HepG2 (cell line): ENCODE data around the gene CYB5A. TPM values are rescaled to one million over a fixed set of nuclear protein-coding genes. Genes with fewer than 3 reads are reported as not detected.
A peak's percentile ranks its signal among the peaks of the same experiment; 100 is the strongest.

ENCODE experiments used
- ERF ChIP-seq: IDR thresholded peaks from 2 replicates; pipeline ENCODE4 v1.6.1; 2018; ENCODE audit warnings: missing biosample characterization, missing genetic modification reagents
- PBX2 ChIP-seq: IDR thresholded peaks from 2 replicates; pipeline ENCODE4 v1.6.1; 2016; ENCODE audit warnings: control low read depth
- PRDM10 ChIP-seq: sonication (generic); formaldehyde crosslinking; IDR thresholded peaks from 2 replicates; pipeline ENCODE4 v1.4.0; 2020; ENCODE audit warnings: low read depth, missing genetic modification reagents
- RFXANK ChIP-seq: IDR thresholded peaks from 2 replicates; pipeline ENCODE4 v1.6.1; 2016
- THAP11 ChIP-seq: IDR thresholded peaks from 2 replicates; pipeline ENCODE4 v1.6.1; 2016; ENCODE audit warnings: missing biosample characterization, missing genetic modification reagents
- THRA ChIP-seq: sonication (generic); formaldehyde crosslinking; IDR thresholded peaks from 2 replicates; pipeline ENCODE4 v1.4.0; 2020; ENCODE audit warnings: missing genetic modification reagents, borderline replicate concordance
- ZHX1 ChIP-seq: sonication (generic); formaldehyde crosslinking; IDR thresholded peaks from 2 replicates; pipeline ENCODE4 v1.8.1; 2022; ENCODE audit warnings: low read depth, mild to moderate bottlenecking, missing genetic modification reagents
- ZKSCAN1 ChIP-seq: fragments of 150-350 bp; IDR thresholded peaks from 2 replicates; pipeline ENCODE4 v1.6.1; 2014; ENCODE audit warnings: low read length
- ZNF230 ChIP-seq: sonication (generic); formaldehyde crosslinking; IDR thresholded peaks from 2 replicates; pipeline ENCODE4 v1.4.0; 2020; ENCODE audit warnings: mild to moderate bottlenecking, missing genetic modification reagents
- ZNF646 ChIP-seq: sonication (generic); formaldehyde crosslinking; IDR thresholded peaks from 2 replicates; pipeline ENCODE4 v1.9.0; 2021; ENCODE audit warnings: mild to moderate bottlenecking, missing genetic modification reagents
- ZNF883 ChIP-seq: sonication (generic); formaldehyde crosslinking; IDR thresholded peaks from 2 replicates; pipeline ENCODE4 v1.5.1; 2020; ENCODE audit warnings: mild to moderate bottlenecking, missing genetic modification reagents; ENCODE audit errors: not compliant biosample characterization
- ZSCAN25 ChIP-seq: sonication (generic); formaldehyde crosslinking; IDR thresholded peaks from 2 replicates; pipeline ENCODE4 v1.8.0; 2022; ENCODE audit warnings: mild to moderate bottlenecking, missing genetic modification reagents
- polyA plus RNA-seq, 8 experiments: library from polyadenylated mRNA; depleted of rRNA in 3 of 8; stranded (reverse) in 7 of 8; unstranded in 1 of 8; fragments of >200 nt; fragmentation: Illumina TruSeq in 4 of 8; extraction: Trizol in 4 of 8; gene quantifications; 2 replicates each; pipeline versions ENCODE4 v1.2.1 to v1.2.3, GENCODE V29; 2011 to 2016; ENCODE audit warnings: low read depth in 4 of 8, missing spikeins in 1 of 8, mixed read lengths in 1 of 8; ENCODE audit not compliant: insufficient read depth in 1 of 8
- total RNA-seq, 5 experiments: library from RNA; depleted of rRNA; stranded (reverse); fragments of >200 nt; fragmentation: Illumina TruSeq; extraction: Trizol; gene quantifications; 2 replicates each; pipeline ENCODE4 v1.2.3, GENCODE V29; 2016; ENCODE audit warnings: low read depth in 1 of 5

The CYB5A gene
- total and polyA plus RNA-seq, 2 of the 13 experiments (the other 11 are each of a cell fraction or from before 2014, with no cell fraction given): 215 to 356 TPM

GRCh38 chr18:74249181-74249968 is 42.4 kb downstream of the CYB5A start (continued):
- TF ChIP-seq PRDM10 (CRISPR knock-in tag) (0 out of 2 replicates have a peak, but pooled peaks have one; percentile 52), ZKSCAN1 (no peak), THRA (CRISPR knock-in tag) (peak; percentile 68), ZHX1 (CRISPR knock-in tag) (peak; percentile 43; the same call in 1 of the 2 replicates), PBX2 (no peak), ZNF646 (CRISPR knock-in tag) (no peak), ZNF883 (CRISPR knock-in tag) (no peak), RFXANK (CRISPR knock-in tag) (no peak), ZNF230 (CRISPR knock-in tag) (no peak), THAP11 (CRISPR knock-in tag) (peak; percentile 71; the same call in 1 of the 2 replicates), ERF (CRISPR knock-in tag) (0 out of 2 replicates have a peak, but pooled peaks have one; percentile 57), ZSCAN25 (CRISPR knock-in tag) (peak; percentile 24; the same call in 1 of the 2 replicates)
